Naive B cell (primary cell): Measurements from ENCODE around the gene PCCA. TPM values are rescaled to one million over a fixed set of nuclear protein-coding genes. Genes with fewer than 3 reads are reported as not detected.
"Not testable (repeated sequence)": the region's sequence is repeated elsewhere in the genome, so short reads cannot be mapped to it uniquely, and the experiment has no call there.

Experiments
- ATAC-seq, 2 donors: fragments of 150-1000 bp; cut with Tn5 transposase; 2 replicates each; pipeline ENCODE4 v1.10.0; 2021; ENCODE audit warnings: low read depth in 2 of 2, mild to moderate bottlenecking in 2 of 2, moderate library complexity in 2 of 2
- DNase-seq: peaks from one replicate; pipeline ENCODE4 v3.0.0; 2022
- H3K27ac Mint-ChIP-seq, 6 donors: one replicate each; pipeline ENCODE4 v1.8.0; 2020 to 2022; ENCODE audit warnings: mild to moderate bottlenecking in 6 of 6, mixed read lengths in 6 of 6, moderate library complexity in 5 of 6, inconsistent platforms in 2 of 6
- H3K27me3 Mint-ChIP-seq, 3 donors: one replicate each; pipeline ENCODE4 v1.8.0; 2021 to 2022; ENCODE audit warnings: mixed read lengths in 3 of 3, mild to moderate bottlenecking in 1 of 3
- H3K36me3 Mint-ChIP-seq, 2 donors: one replicate each; pipeline ENCODE4 v1.8.0; 2020 to 2022; ENCODE audit warnings: mixed read lengths in 2 of 2, inconsistent platforms in 1 of 2, mild to moderate bottlenecking in 1 of 2
- H3K4me1 Mint-ChIP-seq, 3 donors: one replicate each; pipeline ENCODE4 v1.8.0; 2020 to 2022; ENCODE audit warnings: mixed read lengths in 3 of 3, inconsistent platforms in 1 of 3, mild to moderate bottlenecking in 1 of 3, moderate library complexity in 1 of 3
- H3K4me3 Mint-ChIP-seq, 8 donors: one replicate each; pipeline ENCODE4 v1.8.0; 2020 to 2022; ENCODE audit warnings: mild to moderate bottlenecking in 8 of 8, mixed read lengths in 8 of 8, moderate library complexity in 8 of 8, inconsistent platforms in 2 of 8
- H3K9me3 Mint-ChIP-seq, 7 donors: one replicate each; pipeline ENCODE4 v1.8.0; 2020 to 2022; ENCODE audit warnings: mixed read lengths in 7 of 7, mild to moderate bottlenecking in 5 of 7, inconsistent platforms in 2 of 7, moderate library complexity in 1 of 7
- polyA plus RNA-seq, 6 donors: library from polyadenylated mRNA; unstranded; fragments of 300-500 nt; fragmentation: Illumina TruSeq; gene quantifications; one replicate each; pipeline ENCODE4 v1.2.3, GENCODE V29; 2021; ENCODE audit warnings: low read depth in 6 of 6

The PCCA gene
- polyA plus RNA-seq, 6 donors from 2014 or later: 2.4 to 8.4 (median 4.6) TPM

DNA sequence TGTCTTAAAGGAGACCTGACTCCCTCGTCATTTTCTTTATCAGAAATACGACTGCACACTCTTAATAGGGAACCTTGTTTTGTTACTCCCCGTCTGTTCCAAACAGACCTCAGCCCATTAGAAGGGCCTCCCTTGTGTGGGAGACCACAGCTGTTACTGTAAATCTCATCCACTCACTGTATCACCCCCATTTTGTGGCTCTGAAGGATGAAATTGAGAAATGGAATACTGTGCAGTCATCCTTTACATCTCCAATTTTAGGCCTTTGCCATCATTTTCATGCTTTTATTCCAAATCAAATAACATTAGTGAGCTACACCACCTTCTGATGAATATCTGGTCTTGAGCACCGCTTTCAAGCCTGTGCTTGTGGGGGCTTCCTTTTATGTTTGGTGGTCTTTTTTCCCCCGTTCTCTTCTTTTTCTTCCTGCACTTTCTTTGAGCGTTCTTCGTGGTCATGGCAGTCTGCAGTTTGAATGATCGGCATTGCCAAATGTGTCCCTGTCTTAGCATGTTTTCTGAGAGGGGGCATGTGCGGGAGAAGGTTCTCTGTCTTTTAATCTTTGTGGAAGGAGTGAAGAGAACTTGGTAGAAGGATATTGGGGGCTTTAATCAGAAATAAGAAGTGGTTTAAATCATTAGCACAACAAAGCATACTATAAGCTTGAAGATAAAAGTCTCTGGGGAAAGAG, 433.9 kb downstream of the PCCA start:
- ATAC-seq: no peak
- peaks cover 6 to 7% (median 7%) of the 10 kb centered on the region in 3 donors for H3K4me1 Mint-ChIP-seq
- no peak overlapping the region for H3K4me3 Mint-ChIP-seq
- peaks cover 7 to 17% (median 15%) of the 10 kb centered on the region in 3 donors for H3K27me3 Mint-ChIP-seq
- peaks cover 0 to under 1% of the 10 kb centered on the region in 2 donors for H3K36me3 Mint-ChIP-seq
- no peaks in the 10 kb centered on the region for H3K9me3 Mint-ChIP-seq
- no peak for DNase-seq
- peak overlapping the region in 1 of 6 donors; percentile 45 for H3K27ac Mint-ChIP-seq

DNA sequence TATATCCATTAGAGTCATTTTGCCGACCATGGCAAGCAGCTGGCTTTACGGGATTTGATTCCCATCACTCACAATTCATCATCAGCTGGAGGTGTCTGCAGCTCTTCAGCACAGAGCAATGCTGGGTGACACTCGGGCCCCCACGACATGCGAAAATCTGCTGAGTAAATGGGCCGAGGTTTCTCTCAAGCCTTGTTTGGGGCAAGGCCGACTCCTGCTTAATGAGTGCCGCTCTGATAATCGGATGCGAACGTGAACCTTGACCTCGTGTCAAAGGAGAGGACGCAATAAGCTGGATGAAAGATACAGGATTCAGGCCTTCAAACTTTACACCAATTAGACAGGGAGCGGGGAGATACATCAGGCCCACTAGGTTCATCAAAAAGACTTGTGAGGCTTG, 434.5 kb downstream of the PCCA start:
- peaks cover 7 to 17% (median 15%) of the 10 kb centered on the region in 3 donors for H3K27me3 Mint-ChIP-seq
- H3K4me3 Mint-ChIP-seq: no peak overlapping the region
- peaks cover 6 to 7% (median 7%) of the 10 kb centered on the region in 3 donors for H3K4me1 Mint-ChIP-seq
- H3K36me3 Mint-ChIP-seq: peaks cover 0 to 4% of the 10 kb centered on the region in 2 donors
- ATAC-seq (no peak), DNase-seq (no peak)
- H3K27ac Mint-ChIP-seq: no peak overlapping the region
- no peaks in the 10 kb centered on the region for H3K9me3 Mint-ChIP-seq

DNA sequence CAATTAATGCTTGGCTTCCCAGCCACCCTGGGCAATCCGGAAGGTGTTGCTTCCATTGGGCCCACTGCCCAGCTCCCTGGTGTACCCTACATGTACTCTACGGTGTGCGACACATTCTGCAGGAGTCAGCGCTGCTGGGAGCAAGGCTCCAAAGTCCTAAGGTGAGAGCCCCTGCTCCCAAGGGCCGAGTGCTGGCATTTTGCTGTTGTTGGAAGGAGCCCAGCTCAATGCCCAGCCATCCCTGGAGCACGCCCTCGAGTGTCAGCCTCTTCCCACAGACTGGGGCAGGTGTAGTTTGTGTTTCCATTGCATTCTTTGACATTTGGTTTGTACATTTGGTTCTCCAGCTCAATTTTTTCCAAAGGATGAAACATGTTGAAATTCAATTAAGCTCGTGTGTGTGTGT, 435.1 kb downstream of the PCCA start:
- H3K27me3 Mint-ChIP-seq: peaks cover 7 to 17% (median 15%) of the 10 kb centered on the region in 3 donors
- no peak overlapping the region for H3K27ac Mint-ChIP-seq
- DNase-seq (no peak), ATAC-seq (no peak)
- no peaks in the 10 kb centered on the region for H3K9me3 Mint-ChIP-seq
- H3K36me3 Mint-ChIP-seq: peaks cover 0 to 5% of the 10 kb centered on the region in 2 donors
- no peak overlapping the region for H3K4me3 Mint-ChIP-seq
- H3K4me1 Mint-ChIP-seq: peaks cover 6 to 7% (median 7%) of the 10 kb centered on the region in 3 donors

DNA sequence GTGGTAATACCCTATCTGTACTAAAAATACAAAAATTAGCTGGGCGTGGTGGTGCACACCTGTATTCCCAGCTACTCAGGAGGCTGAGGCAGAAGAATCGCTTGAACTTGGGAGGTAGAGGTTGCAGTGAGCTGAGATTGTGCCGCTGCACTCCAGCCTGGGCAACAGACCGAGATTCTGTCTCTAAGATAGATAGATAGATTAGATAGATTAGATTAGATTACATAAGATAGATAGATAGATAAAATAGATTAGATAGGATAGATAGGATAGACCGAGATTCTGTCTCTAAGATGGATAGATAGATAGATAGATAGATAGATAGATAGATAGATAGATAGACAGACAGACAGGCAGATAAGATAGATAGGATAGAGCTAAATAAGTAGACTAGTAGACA, 435.8 kb downstream of the PCCA start:
- DNase-seq, H3K9me3 Mint-ChIP-seq, ATAC-seq, H3K4me1 Mint-ChIP-seq, H3K36me3 Mint-ChIP-seq, H3K27ac Mint-ChIP-seq, H3K4me3 Mint-ChIP-seq: not testable (repeated sequence)
- H3K27me3 Mint-ChIP-seq: peaks cover 7 to 17% (median 15%) of the 10 kb centered on the region in 3 donors

DNA sequence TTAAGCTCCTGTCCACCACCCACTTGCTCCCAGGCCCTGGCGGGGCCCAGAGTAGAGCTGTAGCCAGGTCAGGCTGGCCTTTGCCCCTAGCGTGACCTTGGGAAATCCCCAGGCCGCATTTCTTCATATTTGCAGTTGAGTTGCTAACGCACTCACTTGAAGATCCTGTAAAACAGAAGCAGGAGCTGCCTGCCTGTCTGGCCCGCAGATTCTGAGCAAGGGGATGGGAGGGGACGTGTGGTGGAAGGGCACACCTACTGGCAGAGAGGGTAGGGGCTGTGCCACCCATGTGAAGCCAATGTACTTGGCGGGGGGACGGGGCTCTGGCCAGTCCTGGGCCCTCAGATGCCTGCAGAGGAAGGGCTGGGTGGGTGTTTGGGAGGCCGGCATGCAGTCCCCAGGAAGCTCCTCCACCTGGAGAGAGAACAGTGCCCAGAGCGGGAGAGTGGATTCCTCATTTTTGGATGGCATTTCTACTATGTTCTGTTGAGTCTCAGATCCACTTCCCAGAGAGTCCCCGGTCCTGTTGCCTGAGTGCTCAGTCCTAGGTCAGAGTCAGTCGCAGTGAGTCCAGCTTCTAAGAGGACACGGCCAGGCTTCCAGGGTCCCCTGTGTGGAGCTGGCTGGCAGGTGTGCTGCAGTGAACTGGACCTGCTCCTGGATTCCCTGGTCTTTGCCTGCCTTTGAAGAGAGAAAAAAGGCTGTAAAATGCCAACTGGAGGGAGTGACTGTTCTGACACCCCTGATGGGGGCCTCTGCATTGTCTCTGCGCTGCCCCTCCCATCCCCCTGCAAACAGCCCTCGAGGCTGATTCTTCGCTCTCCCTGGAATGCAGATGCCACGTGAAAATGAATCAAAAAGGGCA, 436.8 kb downstream of the PCCA start:
- Mint-ChIP-seq H3K27ac (no peak overlapping the region), H3K27me3 (peaks cover 7 to 17% (median 15%) of the 10 kb centered on the region in 3 donors), H3K36me3 (peaks cover 0 to 5% of the 10 kb centered on the region in 2 donors), H3K4me1 (peaks cover 6 to 7% (median 7%) of the 10 kb centered on the region in 3 donors), H3K9me3 (no peaks in the 10 kb centered on the region), H3K4me3 (peak overlapping the region in 1 of 8 donors; percentile 52)
- ATAC-seq (no peak), DNase-seq (no peak)

GRCh38 chr13:100526318-100527000, 437.6 kb downstream of the PCCA start:
- Mint-ChIP-seq H3K4me3 (no peak overlapping the region), H3K27ac (no peak overlapping the region), H3K27me3 (peaks cover 7 to 15% (median 14%) of the 10 kb centered on the region in 3 donors), H3K4me1 (peaks cover 3 to 5% (median 5%) of the 10 kb centered on the region in 3 donors), H3K36me3 (peaks cover 0 to 6% of the 10 kb centered on the region in 2 donors), H3K9me3 (no peaks in the 10 kb centered on the region)
- DNase-seq (no peak), ATAC-seq (no peak)

GRCh38 chr13:100527644-100528043, 438.8 kb downstream of the PCCA start:
- ATAC-seq (no peak), DNase-seq (no peak)
- Mint-ChIP-seq H3K4me1 (peaks cover 0 to 3% (median 0%) of the 10 kb centered on the region in 3 donors), H3K4me3 (no peak overlapping the region), H3K9me3 (no peaks in the 10 kb centered on the region), H3K27ac (no peak overlapping the region), H3K27me3 (peaks cover 4 to 13% (median 6%) of the 10 kb centered on the region in 3 donors), H3K36me3 (peaks cover 0 to 9% of the 10 kb centered on the region in 2 donors)

- Mint-ChIP-seq H3K36me3 (peaks cover 0 to 9% of the 10 kb centered on the region in 2 donors), H3K4me3 (peak overlapping the region in 1 of 8 donors; percentile 70), H3K27ac (no peak overlapping the region), H3K4me1 (no peaks in the 10 kb centered on the region), H3K27me3 (peaks cover 0 to 6% (median 0%) of the 10 kb centered on the region in 3 donors), H3K9me3 (no peaks in the 10 kb centered on the region)
- no peak for ATAC-seq
- no peak for DNase-seq
Measured at GRCh38 chr13:100528353-100528752, 439.5 kb downstream of the PCCA start.

- H3K36me3 Mint-ChIP-seq: peaks cover 0 to 9% of the 10 kb centered on the region in 2 donors
- ATAC-seq: no peak
- H3K4me3 Mint-ChIP-seq: no peak overlapping the region
- H3K27me3 Mint-ChIP-seq: peaks cover 0 to 1% (median 0%) of the 10 kb centered on the region in 3 donors
- H3K9me3 Mint-ChIP-seq: no peaks in the 10 kb centered on the region
- no peak for DNase-seq
- H3K4me1 Mint-ChIP-seq: no peaks in the 10 kb centered on the region
- H3K27ac Mint-ChIP-seq: no peak overlapping the region
Measured at GRCh38 chr13:100528820-100529219, 439.9 kb downstream of the PCCA start.

DNA sequence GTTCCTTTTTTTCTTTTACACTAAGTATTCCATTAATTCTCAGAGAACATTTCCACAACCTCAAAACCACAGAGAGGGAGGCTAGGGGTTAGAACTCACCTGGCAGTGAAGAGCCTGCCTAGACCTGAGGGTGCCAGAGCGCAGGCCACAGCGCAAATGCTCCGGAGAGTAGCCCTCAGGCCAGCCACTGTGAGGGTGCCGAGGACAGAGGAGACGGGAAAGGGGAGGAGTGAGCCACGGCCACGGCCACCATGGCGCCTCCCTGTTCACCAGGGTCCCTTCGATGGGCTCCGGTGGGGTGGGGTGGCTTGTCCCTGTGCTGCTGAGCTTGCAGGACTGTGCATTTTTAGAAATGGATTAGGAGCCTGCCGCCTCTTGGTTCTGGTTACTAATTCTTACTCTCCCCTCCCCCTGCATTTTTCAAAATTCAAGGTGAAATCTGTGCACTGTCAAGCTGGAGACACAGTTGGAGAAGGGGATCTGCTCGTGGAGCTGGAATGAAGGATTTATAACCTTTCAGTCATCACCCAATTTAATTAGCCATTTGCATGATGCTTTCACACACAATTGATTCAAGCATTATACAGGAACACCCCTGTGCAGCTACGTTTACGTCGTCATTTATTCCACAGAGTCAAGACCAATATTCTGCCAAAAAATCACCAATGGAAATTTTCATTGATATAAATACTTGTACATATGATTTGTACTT, 440.9 kb downstream of the PCCA start:
- Mint-ChIP-seq H3K4me1 (no peaks in the 10 kb centered on the region), H3K4me3 (no peak overlapping the region), H3K27ac (no peak overlapping the region), H3K9me3 (no peaks in the 10 kb centered on the region), H3K27me3 (no peaks in the 10 kb centered on the region), H3K36me3 (peaks cover 0 to 9% of the 10 kb centered on the region in 2 donors)
- DNase-seq: no peak
- no peak for ATAC-seq

- Mint-ChIP-seq H3K27ac (no peak overlapping the region), H3K36me3 (peaks cover 0 to 9% of the 10 kb centered on the region in 2 donors), H3K4me1 (no peaks in the 10 kb centered on the region), H3K27me3 (no peaks in the 10 kb centered on the region), H3K9me3 (no peaks in the 10 kb centered on the region), H3K4me3 (no peak overlapping the region)
- ATAC-seq (no peak), DNase-seq (no peak)
Measured at GRCh38 chr13:100530671-100531213, 441.8 kb downstream of the PCCA start.

GRCh38 chr13:100532090-100532766, 443.3 kb downstream of the PCCA start:
- Mint-ChIP-seq H3K27me3 (no peaks in the 10 kb centered on the region), H3K9me3 (no peaks in the 10 kb centered on the region), H3K4me3 (no peak overlapping the region), H3K27ac (no peak overlapping the region), H3K36me3 (peaks cover 0 to 14% of the 10 kb centered on the region in 2 donors), H3K4me1 (no peaks in the 10 kb centered on the region)
- no peak for ATAC-seq
- DNase-seq: no peak
